AG10803 (cell line): Measurements from ENCODE around the gene APLN.

Experiments used
- DNase-seq: peaks from one replicate; pipeline ENCODE4 v3.0.0; 2010; ENCODE audit warnings: low read depth
- H3K4me3 ChIP-seq: 2 replicates; pipeline ENCODE4 v1.5.1; 2011; ENCODE audit warnings: mild to moderate bottlenecking, low read length, control low read depth
- CTCF ChIP-seq: conservative IDR thresholded peaks from 2 replicates; pipeline ENCODE4 v1.5.1; 2011; ENCODE audit warnings: mild to moderate bottlenecking, low read length, control low read depth, inconsistent platforms

Gene APLN

GRCh38 chrX:129663171-129663570 is 8.4 kb upstream of the APLN start:
- peak; percentile 54 for DNase-seq
- no peak for TF ChIP-seq CTCF
- H3K4me3 ChIP-seq = no peak overlapping the region

GRCh38 chrX:129661369-129661768 is 6.6 kb upstream of the APLN start:
- no peak for TF ChIP-seq CTCF
- H3K4me3 ChIP-seq = no peak overlapping the region
- no peak for DNase-seq

DNA sequence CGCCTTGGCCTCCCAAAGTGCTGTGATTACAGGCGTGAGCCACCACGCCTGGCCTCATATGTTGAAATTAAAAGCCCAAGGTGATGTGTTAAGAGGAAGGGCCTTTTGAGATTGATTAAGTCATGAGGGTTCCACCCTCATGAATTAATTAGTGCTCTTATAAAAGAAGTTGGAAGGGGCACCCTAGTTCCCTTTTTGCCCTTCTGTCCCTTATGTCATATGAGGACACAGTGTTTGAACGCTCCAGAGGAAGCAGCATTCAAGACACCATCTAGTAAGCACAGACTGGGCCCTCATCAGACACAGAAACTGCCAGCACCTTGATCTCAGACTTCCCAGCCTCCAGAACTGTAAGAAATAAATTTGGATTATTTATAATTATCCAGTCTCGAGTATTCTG is 5.1 kb upstream of the APLN start:
- DNase-seq = no peak
- TF ChIP-seq CTCF = no peak
- H3K4me3 ChIP-seq = no peak overlapping the region

- no peak overlapping the region for H3K4me3 ChIP-seq
- no peak for TF ChIP-seq CTCF
- no peak for DNase-seq
Measured at GRCh38 chrX:129659141-129659540, 4.4 kb upstream of the APLN start.

- DNase-seq = no peak
- TF ChIP-seq CTCF = no peak
Measured at GRCh38 chrX:129658429-129658828, 3.7 kb upstream of the APLN start.

DNA sequence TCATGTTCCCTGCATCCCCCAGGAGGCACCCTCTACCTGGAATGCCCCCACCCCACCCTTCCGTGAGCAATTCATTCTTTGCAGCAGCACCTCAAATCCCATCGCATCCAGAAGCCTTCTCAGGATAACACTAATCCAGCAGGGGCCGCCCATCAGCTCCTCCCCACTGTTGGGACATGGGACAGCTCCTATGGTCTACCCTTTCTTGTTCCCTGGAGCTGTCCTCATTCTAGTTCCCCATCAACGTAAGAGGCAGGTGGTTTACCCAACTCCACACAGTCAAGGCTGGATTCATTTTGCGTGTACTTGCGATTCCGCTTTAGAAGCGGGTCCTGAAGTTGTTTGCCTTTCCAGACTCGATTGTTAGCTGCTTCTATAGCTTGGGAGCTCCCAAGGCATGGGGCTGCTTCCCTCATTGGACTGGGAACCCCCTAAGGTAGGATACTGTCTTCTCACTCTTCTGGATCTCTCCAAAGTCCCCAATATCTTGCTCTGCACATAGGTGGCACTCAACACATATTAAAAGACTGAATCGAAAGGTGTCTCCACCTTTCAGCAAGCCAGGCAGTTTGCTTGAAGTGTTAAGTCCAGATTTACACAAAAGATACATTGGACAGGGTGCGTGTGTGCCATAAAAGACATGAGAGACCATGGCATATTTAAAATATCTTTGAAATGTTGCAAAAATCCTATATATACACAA is 942 bp upstream of the APLN start:
- 0 out of 2 replicates have a peak, but pooled peaks have one; percentile 1 for TF ChIP-seq CTCF
- DNase-seq = no peak
- no peak overlapping the region for H3K4me3 ChIP-seq

More at GRCh38 chrX:129658429-129658828, 3.7 kb upstream of the APLN start:
- H3K4me3 ChIP-seq = no peak overlapping the region

DNA sequence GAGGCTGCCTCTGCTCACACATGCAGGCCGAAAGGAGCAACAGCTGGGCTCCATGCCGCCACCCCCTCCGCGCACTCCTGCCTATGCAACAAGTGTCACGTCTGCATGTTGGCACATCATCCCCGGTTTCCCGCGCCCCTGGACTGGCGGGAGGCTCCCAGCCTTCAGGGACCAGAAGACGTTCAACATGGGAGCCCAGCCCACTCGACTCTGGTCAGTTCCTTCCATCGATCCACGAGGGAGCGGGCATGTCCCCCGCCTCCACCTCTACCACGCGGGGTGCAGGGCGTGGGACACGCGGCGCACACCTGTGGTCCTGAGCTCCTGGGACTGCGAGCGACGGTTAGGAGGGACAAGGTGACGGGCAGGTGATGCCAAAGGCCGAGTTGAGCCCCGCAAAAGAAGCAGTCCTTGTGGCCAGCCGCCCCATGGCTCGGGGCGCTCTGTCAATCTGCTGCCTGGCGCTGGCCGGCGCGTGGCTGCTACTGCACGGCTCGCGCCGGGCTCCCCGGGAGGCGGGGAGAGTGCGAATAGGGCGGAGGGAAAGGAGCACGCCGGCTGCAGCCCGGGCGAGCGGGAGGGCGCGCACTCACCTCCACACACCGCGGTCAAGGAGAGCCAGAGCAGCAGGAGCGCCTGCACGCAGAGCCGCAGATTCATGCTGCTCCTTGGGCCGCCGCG is 645 bp downstream of the APLN start:
- DNase-seq = no peak
- H3K4me3 ChIP-seq = peak overlapping the region; percentile 49
- TF ChIP-seq CTCF = no peak
